IPS-18c (cell line): ENCODE data around the gene PTAFR.

Source experiments
- H3K4me3 ChIP-seq: 2 replicates; pipeline ENCODE4 v1.7.0; 2013; ENCODE audit warnings: low read depth, mild to moderate bottlenecking, low read length, moderate library complexity; ENCODE audit not compliant: insufficient read depth
- H3K9me3 ChIP-seq: one replicate; pipeline ENCODE4 v1.6.1; 2013; ENCODE audit warnings: mild to moderate bottlenecking, low read length, moderate library complexity; ENCODE audit not compliant: control insufficient read depth, insufficient read depth

Gene PTAFR

DNA sequence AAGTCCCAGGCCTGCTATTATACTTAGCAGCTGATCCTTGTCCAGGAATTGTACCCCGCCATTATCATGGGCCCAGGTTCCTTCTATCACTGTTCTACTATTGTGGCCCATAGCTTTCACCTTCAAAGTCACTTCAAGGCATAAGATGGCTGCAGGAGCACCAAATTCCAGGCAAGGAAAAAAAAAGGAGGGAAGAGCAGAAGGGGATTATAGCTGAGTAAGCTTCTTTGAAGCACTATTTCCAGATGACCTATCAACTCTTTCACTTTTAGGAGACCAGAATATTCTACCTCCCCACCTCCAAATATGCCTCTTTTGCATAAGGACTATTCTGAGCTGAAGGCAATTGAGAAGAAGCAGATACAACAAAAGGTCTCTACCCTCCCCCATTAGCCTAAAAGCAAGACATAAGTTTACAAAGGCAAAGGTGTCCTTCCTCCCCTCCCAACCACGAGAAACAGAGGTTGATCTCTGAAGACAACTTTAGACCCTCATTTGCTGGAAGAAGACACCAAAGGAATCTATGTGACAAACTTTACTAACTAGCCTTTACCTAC is 41.8 kb downstream of the PTAFR start:
- Histone ChIP-seq H3K9me3 (no peaks in the 10 kb centered on the region), H3K4me3 (no peak overlapping the region)

DNA sequence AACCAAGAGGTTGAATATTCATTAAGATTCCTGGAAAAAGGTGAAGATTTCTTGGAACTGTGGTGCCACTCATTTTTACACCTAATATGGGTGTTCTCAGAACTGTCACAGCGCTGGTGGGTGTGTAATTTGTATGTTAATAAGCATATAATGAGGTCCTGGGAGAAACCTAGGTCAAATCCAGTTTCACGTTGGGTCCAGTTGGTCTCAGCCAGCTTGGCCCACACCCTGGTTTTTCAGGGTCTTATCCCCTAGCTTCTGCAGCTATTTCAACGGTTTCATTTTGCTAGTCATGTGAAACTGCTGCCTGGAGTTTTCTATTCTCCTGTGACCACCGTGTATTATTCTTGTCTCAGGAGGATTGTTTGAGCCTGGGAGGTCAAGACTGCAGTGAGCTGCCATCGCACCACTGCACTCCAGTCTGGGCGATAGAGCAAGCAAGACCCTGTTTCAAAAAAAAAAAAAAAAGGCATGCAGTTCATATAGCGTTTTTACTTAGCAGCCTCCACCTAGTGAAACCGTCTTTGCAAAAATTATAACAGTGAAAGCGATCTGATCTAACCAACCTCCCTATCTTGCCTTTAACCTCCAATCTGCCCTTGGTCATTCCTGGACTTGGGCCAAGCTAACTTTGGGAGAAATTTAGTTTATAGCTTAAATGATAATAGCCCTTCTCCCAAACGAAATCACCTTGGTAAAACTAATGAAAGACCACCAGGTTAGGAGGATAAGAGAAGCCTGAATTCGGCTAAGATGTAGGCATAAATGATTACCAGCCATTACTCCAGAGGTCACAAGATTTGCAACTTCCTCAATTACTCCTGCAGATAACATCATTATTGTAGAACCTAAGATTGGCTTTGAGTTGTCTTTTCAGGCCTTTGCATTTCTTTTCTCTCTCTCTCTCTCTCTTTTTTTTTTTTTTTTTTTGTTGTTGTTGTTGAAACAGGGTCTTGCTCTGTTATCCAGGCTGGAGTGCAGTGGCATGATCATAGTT is 44.0 kb downstream of the PTAFR start:
- no peak overlapping the region for H3K4me3 ChIP-seq
- no peaks in the 10 kb centered on the region for H3K9me3 ChIP-seq

DNA sequence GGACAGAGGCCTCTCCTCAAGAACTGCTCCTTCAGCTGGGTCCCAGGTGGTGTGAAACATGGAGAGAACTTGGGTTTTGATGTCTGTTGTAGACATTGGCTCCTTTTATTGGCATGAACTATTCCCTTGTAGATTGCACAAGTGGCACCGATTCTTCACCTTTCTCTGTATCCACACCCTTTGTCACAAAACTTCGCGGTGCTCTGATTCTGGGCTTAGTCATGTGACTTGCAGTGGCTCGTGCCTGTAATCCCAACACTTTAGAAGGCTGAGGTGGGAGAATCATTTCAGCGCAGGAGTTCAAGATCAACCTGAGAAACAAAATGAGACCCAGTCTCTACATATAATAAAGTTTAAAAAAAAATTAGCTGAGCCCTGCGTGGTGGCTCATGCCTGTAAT is 45.6 kb downstream of the PTAFR start:
- Histone ChIP-seq H3K4me3 (no peak overlapping the region), H3K9me3 (no peaks in the 10 kb centered on the region)

DNA sequence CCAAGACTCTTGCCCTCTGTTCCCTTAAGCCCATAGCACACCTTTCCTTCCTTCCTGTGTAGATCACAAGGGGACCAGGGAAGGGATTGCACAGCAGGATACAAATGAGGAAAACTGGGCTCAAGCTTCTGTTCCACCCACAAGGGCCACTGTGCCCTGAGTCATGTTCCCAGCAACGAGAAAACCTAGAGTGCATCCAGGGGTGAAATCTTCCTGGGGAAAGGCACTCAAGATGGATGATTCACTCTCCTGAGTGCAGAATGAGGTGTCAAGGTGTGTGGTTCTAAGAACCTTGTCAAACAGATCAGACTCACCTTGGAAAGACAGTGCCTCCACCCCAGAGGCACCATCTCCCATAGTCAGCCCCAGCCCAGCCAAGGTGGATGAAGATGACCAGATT is 47.3 kb downstream of the PTAFR start:
- no peak overlapping the region for H3K4me3 ChIP-seq
- H3K9me3 ChIP-seq: no peaks in the 10 kb centered on the region

DNA sequence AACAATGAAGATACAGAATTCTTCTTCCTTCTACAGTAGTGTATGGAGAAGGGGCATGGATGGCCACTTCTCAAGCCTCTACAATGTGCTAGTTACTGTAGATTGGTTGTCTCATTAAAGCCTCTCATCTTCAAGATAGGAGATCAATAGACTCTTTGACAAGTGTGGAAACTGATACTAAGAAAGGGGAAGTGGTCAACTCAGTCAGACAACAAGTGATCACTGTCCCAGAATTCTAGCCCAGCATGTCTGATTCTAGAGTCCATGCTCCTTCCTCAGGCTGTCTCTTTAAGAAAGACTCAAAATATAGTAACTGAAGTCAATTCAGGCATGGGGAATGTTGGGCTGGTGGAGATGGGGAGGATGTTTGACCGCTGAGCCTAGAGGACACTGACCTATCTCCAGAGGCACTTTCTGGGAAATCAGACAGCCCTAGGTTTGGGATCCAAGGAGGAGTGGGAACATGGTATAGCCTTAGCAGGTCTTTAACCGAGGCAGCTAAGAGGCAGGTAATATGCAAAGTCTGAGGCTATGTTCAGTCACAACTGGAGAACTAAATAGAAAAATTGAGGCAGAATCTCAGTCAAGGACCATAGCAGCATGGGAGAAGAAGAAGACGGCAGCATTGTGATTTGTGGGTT is 48.8 kb downstream of the PTAFR start:
- Histone ChIP-seq H3K4me3 (no peak overlapping the region), H3K9me3 (no peaks in the 10 kb centered on the region)

DNA sequence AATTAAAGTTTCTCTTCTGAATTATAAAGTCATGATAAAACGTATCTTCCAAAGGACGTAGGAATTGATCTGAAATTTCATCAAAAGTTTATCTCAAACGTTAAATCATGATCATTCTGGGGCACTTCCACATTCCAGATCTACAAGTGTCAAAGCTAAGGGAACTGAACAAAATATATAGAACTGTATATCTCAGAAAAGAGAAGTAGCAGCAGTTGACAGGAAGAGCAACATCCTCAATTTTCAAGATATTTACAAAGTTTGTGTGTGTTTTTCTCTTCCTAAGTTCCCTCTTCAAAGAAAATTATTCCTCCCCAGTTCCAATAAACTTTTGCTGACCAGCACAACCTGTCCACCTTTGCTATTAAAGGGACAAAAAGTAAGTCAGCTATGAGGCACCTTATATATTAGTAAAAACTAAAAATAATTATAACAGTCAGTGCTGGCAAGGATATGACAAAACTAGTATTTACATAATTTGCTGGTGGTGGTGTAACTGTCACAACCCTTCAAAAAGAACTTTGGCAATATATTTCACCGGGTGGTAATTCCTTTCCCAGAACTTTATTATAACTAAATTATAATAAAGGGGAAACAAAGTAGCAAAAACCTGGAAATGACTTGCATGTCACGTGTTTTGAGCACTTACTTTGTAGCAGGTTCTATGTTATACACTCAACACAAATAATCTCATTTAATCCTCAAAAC is 49.6 kb downstream of the PTAFR start:
- no peaks in the 10 kb centered on the region for H3K9me3 ChIP-seq
- no peak overlapping the region for H3K4me3 ChIP-seq

DNA sequence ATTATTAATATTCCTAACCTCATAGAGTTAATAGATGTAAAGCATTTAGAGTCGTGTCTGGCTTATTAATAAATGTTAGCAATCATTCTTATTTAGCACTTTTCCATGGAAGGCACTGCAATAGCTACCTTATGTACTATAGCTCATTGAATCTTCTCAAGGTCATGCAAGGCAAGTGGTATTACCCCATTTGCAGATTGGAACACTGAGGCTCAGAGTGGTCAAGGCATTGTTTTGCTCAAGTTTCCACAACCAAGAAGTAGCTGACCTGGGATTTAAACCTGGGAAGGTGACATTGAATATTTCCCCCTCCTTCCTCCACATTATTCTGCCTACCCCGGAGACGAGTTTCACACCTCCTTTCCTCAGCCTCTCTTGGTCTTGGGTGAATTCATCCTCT is 50.3 kb downstream of the PTAFR start:
- Histone ChIP-seq H3K9me3 (no peaks in the 10 kb centered on the region), H3K4me3 (no peak overlapping the region)

DNA sequence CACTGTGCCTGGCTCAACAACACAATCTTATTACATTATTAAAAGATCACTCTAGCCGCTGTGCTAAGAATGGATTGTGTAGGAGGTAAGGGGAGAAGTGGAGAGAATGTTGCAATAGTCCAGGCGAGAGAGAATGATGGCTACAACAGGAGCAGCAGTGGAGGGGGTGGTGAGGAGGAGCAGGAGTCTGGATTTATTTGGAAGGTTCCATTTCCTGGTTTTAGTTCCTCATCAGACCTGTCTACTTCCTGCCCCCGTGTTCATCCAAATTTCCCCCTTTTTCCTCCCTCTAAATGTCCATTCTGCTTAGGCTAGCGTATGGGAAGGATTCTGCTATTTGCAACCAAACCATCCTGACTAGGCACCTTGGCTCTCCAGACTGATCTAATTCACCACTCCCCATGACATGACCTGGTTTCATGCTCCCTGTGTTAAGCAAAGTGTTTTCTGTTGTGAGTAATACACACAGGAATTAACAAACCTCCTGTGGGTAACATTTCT is 53.0 kb downstream of the PTAFR start:
- Histone ChIP-seq H3K4me3 (no peak overlapping the region), H3K9me3 (no peaks in the 10 kb centered on the region)

DNA sequence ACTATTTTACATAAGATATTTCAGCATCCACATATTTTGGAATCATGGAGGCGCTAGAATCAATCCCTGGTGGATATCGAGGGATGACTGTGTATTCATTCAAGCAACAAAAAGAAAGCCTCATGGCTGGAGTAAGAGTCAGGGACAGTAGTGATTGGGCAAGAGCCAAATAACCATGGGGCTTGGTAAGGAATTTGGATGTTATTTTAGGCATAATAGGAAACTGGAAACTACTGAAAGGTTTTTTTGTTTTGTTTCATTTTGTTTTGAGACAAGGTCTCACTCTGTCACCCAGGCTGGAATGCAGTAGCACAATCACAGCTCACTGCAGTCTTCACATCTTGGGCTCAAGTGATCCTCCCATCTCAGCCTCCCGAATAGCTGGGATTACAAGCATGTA is 54.3 kb downstream of the PTAFR start:
- no peak overlapping the region for H3K4me3 ChIP-seq
- no peaks in the 10 kb centered on the region for H3K9me3 ChIP-seq

DNA sequence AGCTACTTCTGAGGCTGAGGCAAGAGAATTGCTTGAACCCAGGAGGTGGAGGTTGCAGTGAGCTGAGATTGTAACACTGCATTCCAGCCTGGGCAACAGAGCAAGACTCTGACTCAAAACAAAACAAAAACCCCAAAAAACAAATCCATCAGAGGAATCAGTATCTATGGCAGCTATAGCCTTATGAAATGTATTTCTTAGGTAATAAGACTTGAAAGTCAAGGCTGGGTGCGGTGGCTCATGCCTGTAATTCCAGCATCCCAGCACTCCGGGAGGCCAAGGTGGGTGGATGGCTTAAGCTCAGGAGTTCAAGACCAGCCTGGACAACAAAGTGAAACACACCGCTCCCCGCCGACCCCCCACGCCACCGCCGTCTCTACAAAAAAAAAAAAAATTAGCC is 56.9 kb downstream of the PTAFR start:
- Histone ChIP-seq H3K4me3 (no peak overlapping the region), H3K9me3 (no peaks in the 10 kb centered on the region)

DNA sequence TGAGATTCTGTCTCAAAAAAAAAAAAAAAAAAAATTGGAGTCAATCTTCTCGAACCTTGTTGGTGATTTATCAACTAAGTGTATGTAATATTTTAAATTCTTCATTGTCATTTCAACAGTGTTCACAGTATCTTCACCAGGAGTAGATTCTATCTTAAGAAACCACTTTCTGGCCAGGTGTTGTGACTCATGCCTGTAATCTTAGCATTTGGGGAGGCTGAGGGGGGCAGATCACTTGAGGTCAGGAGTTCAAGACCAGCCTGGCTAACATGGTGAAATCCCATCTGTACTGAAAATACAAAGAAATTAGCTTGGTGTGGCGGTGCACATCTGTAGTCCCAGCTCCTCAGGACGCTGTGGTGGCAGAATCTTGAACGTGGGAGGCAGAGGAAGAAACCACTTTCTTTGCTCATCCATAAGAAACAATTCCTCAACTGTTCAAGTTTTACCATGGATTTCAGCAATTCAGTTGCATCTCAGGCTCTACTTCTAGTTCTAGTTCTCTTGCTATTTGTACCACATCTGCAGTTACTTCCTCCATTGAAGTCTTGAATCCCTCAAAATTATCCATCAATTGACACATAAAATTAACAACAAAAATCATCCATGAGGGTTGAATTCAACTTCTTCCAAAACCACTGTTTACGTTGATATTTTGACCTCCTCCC is 57.7 kb downstream of the PTAFR start:
- H3K4me3 ChIP-seq: no peak overlapping the region
- H3K9me3 ChIP-seq: no peaks in the 10 kb centered on the region

DNA sequence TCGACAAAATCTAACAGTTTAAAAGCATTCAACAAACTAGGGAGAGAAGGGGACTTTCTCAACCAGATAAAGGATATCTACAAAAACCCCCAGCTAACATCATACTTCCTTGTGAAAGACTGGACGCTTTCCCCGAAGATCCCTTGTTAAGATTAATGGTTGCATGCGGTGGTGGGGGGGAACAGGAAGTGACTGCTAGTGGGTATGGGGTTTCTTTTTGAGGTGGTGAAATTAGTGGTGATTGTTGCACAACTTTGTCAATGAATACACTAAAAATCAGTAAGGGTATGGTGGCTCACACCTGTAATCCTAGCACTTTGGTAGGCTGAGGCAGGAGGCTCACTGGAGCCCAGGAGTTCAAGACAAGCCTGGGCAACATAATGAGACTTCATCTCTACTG is 61.2 kb downstream of the PTAFR start:
- no peaks in the 10 kb centered on the region for H3K9me3 ChIP-seq
- H3K4me3 ChIP-seq: no peak overlapping the region

DNA sequence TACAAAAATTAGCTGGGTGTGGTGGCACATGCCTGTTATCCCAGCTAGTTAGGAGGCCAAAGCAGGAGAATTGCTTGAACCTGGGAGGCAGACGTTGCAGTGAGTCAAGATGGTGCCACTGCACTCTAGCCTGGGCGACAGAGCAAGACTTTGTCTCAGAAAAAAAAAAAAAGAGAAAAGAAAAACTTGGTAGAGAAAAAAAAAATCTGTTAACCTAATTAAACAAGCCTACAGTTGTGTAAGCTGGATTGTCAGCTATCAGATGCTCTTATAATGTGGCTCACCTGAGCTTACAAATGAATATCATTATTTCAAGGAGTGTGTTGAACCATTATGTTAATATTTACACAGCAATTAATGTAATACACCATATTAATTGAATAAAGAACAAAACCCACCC is 61.6 kb downstream of the PTAFR start:
- no peak overlapping the region for H3K4me3 ChIP-seq
- H3K9me3 ChIP-seq: no peaks in the 10 kb centered on the region

DNA sequence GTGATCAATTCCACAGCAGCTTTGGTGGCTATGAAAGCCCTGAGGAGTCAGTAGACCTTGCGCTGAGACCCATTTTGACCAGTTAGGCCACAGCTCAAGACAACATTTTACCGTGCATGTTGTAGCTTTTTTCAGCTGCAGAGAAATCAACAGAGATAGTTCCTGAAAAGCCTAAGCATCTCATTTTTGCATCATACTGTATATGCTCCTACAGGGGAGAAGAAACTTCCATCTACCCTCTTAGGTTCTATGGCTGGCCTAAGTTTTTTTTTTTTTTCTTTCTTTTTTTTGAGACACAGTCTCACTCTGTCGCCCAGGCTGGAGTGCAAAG is 63.3 kb downstream of the PTAFR start:
- H3K4me3 ChIP-seq: no peak overlapping the region

DNA sequence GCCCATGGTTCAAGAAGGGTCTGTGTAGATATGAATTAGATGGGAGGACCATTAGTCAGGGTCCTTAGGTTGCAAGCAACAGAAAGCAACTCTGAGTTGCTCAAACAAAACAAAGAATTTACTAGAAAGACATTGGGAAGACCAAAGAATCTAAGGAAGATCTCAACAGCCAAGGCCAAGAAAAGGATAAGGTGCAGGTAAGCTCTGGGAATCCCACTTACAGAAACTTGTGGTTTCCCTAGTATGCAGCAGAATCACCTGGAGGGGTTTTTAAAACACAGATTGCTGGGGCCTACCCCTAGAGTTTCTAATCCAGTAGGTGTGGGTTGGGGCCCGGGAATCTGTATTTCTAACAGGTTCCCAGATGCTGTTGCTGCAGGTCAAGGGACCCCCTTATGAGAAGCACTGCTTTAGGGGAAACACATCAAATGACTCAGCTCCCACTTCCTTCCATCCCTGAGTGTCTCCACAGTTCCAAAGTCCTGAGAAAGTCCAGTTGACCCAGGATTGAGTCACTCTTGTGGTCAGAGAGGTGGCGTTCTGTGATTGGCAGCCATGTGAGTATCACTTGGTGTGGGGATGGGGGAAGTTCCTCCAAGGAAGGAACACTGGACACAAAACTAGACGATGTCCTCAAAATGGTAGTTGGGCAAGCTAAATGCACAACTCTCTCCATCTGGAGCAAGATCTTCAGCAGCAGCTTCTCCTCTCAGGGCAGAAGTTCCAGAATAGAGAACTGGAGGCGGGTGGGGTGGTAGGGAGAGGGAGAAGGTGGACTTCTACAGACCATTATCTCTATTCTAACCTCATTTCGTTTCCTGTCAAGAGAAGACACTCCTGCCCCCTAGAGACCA is 63.9 kb downstream of the PTAFR start:
- H3K4me3 ChIP-seq: no peak overlapping the region
- no peaks in the 10 kb centered on the region for H3K9me3 ChIP-seq

More for the DNA sequence above, 63.3 kb downstream of the PTAFR start:
- no peaks in the 10 kb centered on the region for H3K9me3 ChIP-seq

DNA sequence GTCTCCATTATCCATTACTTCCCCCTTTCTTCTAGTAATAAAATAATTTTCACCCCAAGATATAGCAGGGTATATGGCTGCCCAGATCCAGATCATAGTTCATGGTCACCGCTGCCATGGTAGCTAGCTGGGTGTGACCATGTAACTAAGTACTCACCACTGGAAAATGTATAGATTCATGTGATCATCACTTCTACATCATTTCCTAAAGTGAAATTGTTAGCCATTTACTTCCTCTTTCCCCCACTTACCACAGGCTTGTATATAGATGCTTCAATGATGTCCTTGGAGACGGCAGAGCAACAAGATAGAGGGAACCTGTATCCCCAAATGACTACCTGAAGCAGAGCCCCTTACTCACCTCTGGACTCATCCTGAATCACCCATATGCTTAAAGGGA is 65.3 kb downstream of the PTAFR start:
- H3K4me3 ChIP-seq: no peak overlapping the region
- H3K9me3 ChIP-seq: no peaks in the 10 kb centered on the region
